HEK293 (cell line): Measurements from ENCODE around the gene PPIA.

Experiments used
- CTCF ChIP-seq: fragments of 450-650 bp; formaldehyde crosslinking; IDR thresholded peaks from 2 replicates; pipeline ENCODE4 v1.5.1; 2016; ENCODE audit warnings: missing biosample characterization, missing genetic modification characterization
- ZBTB11 ChIP-seq: fragments of 450-650 bp; formaldehyde crosslinking; conservative IDR thresholded peaks from 2 replicates; pipeline ENCODE4 v1.5.1; 2016; ENCODE audit warnings: low read depth, missing biosample characterization, missing genetic modification characterization
- ZNF239 ChIP-seq: fragments of 450-650 bp; formaldehyde crosslinking; IDR thresholded peaks from 2 replicates; pipeline ENCODE4 v1.5.1; 2016; ENCODE audit warnings: missing biosample characterization, missing genetic modification characterization

- TF ChIP-seq ZBTB11 (tag by site-specific recombination) (no peak), CTCF (tag by site-specific recombination) (no peak), ZNF239 (no peak)
Observed at GRCh38 chr7:44750424-44750823, 46.1 kb upstream of the PPIA start.
